Erythroblast (primary cell): Measurements from ENCODE around the gene HEXD.

ENCODE experiments used
- GATA1 ChIP-seq: IDR thresholded peaks from 2 replicates; pipeline ENCODE4 v1.6.1; 2011; ENCODE audit warnings: low read depth, mild to moderate bottlenecking, control low read depth, low read length, moderate library complexity
- POLR2A ChIP-seq: IDR thresholded peaks from 2 replicates; pipeline ENCODE4 v1.6.1; 2011; ENCODE audit warnings: mild to moderate bottlenecking, low read length

GRCh38 chr17:82475458-82475857 is 57.3 kb downstream of the HEXD start:
- TF ChIP-seq POLR2A (no peak), GATA1 (no peak)
